GM12878 (cell line): ENCODE data around the gene ADGRV1.

Experiments
- BMI1 ChIP-seq: fragments of 450-650 bp; IDR thresholded peaks from 2 replicates; pipeline ENCODE4 v1.6.1; 2016; ENCODE audit warnings: mild to moderate bottlenecking, moderate library complexity, borderline replicate concordance
- CTCF ChIP-seq, 3 experiments: IDR thresholded peaks in 2 of 3; conservative IDR thresholded peaks in 1 of 3; 2 replicates each; pipeline ENCODE4 v1.5.1; 2011; ENCODE audit warnings: low read depth in 3 of 3, low read length in 3 of 3, mild to moderate bottlenecking in 3 of 3, control low read depth in 2 of 3, moderate library complexity in 2 of 3, inconsistent platforms in 1 of 3, mixed read lengths in 1 of 3; ENCODE audit not compliant: control insufficient read depth in 2 of 3, insufficient read depth in 1 of 3; ENCODE audit errors: extremely low read depth in 1 of 3
- POLR2A ChIP-seq: IDR thresholded peaks from 2 replicates; pipeline ENCODE4 v1.6.1; 2011; ENCODE audit warnings: low read depth, mild to moderate bottlenecking, low read length
- RAD21 ChIP-seq: IDR thresholded peaks from 2 replicates; pipeline ENCODE4 v1.6.1; 2011; ENCODE audit warnings: mild to moderate bottlenecking, low read depth, low read length, moderate library complexity; ENCODE audit not compliant: insufficient read depth
- SMC3 ChIP-seq: IDR thresholded peaks from 2 replicates; pipeline ENCODE4 v1.6.1; 2011; ENCODE audit warnings: low read length, improper control_type of control experiment, borderline replicate concordance

- TF ChIP-seq CTCF (IDR thresholded peaks at IDR 0.05 in 2 of 3, conservative IDR thresholded peaks at IDR 0.05 in 1 of 3; ENCODE audit: control insufficient read depth in 2 of 3, extremely low read depth in 1 of 3, insufficient read depth in 1 of 3, low read depth in 3 of 3, low read length in 3 of 3) (no peak), RAD21 (no peak), POLR2A (no peak), BMI1 (no peak), SMC3 (no peak)
These were observed 315.5 kb downstream of the ADGRV1 start for GRCh38 chr5:90874066-90874465.
